Measurements from ENCODE around the gene OPN3. TPM values are rescaled to one million over a fixed set of nuclear protein-coding genes. Genes with fewer than 3 reads are reported as not detected.

OPN3 gene
- total RNA-seq, 1 donor from 2014 or later = 14.4 TPM

GRCh38 chr1:241627453-241628259, 12.5 kb downstream of the OPN3 start:
- peak; percentile 15 for TF ChIP-seq CTCF (IDR thresholded peaks at IDR 0.05; ENCODE audit: unreplicated experiment)
- H3K36me3 Mint-ChIP-seq = peaks cover 5% of the 10 kb centered on the region
- H3K4me3 Mint-ChIP-seq = no peak overlapping the region
- H3K27me3 Mint-ChIP-seq (ENCODE audit: low read depth) = no peaks in the 10 kb centered on the region
- H3K27ac Mint-ChIP-seq = no peak overlapping the region
- peaks cover 13% of the 10 kb centered on the region for H3K4me1 Mint-ChIP-seq
- DNase-seq (ENCODE audit: low spot score in 2 of 2, unreplicated experiment in 2 of 2) = no peak
- H3K9me3 Mint-ChIP-seq = no peaks in the 10 kb centered on the region

GRCh38 chr1:241624935-241625334, 15.2 kb downstream of the OPN3 start:
- Mint-ChIP-seq H3K4me1 (peaks cover 2% of the 10 kb centered on the region), H3K36me3 (peaks cover 6% of the 10 kb centered on the region), H3K27ac (no peak overlapping the region), H3K4me3 (no peak overlapping the region), H3K9me3 (no peaks in the 10 kb centered on the region), H3K27me3 (ENCODE audit: low read depth) (no peaks in the 10 kb centered on the region)
- no peak for TF ChIP-seq CTCF (IDR thresholded peaks at IDR 0.05; ENCODE audit: unreplicated experiment)
- no peak for DNase-seq (ENCODE audit: low spot score in 2 of 2, unreplicated experiment in 2 of 2)

GRCh38 chr1:241622669-241623068, 17.5 kb downstream of the OPN3 start:
- Mint-ChIP-seq H3K27ac (no peak overlapping the region), H3K9me3 (no peaks in the 10 kb centered on the region), H3K36me3 (peaks cover 6% of the 10 kb centered on the region), H3K4me3 (no peak overlapping the region), H3K4me1 (peaks cover 2% of the 10 kb centered on the region), H3K27me3 (ENCODE audit: low read depth) (no peaks in the 10 kb centered on the region)
- DNase-seq (ENCODE audit: low spot score in 2 of 2, unreplicated experiment in 2 of 2) = no peak
- TF ChIP-seq CTCF (IDR thresholded peaks at IDR 0.05; ENCODE audit: unreplicated experiment) = no peak

GRCh38 chr1:241617426-241617825, 22.7 kb downstream of the OPN3 start:
- TF ChIP-seq CTCF (IDR thresholded peaks at IDR 0.05; ENCODE audit: unreplicated experiment) = no peak
- DNase-seq (ENCODE audit: low spot score in 2 of 2, unreplicated experiment in 2 of 2) = no peak
- H3K27ac Mint-ChIP-seq = no peak overlapping the region
- H3K9me3 Mint-ChIP-seq = no peaks in the 10 kb centered on the region
- peaks cover 6% of the 10 kb centered on the region for H3K36me3 Mint-ChIP-seq
- no peaks in the 10 kb centered on the region for H3K4me1 Mint-ChIP-seq
- no peaks in the 10 kb centered on the region for H3K27me3 Mint-ChIP-seq (ENCODE audit: low read depth)
- H3K4me3 Mint-ChIP-seq = no peak overlapping the region

- no peaks in the 10 kb centered on the region for H3K36me3 Mint-ChIP-seq
- H3K4me3 Mint-ChIP-seq = no peak overlapping the region
- no peaks in the 10 kb centered on the region for H3K27me3 Mint-ChIP-seq (ENCODE audit: low read depth)
These were observed 24.9 kb downstream of the OPN3 start for GRCh38 chr1:241615043-241615974.

More at GRCh38 chr1:241615043-241615974, 24.9 kb downstream of the OPN3 start:
- no peaks in the 10 kb centered on the region for H3K9me3 Mint-ChIP-seq
- no peak for DNase-seq (ENCODE audit: low spot score in 2 of 2, unreplicated experiment in 2 of 2)
- H3K27ac Mint-ChIP-seq = no peak overlapping the region
- TF ChIP-seq CTCF (IDR thresholded peaks at IDR 0.05; ENCODE audit: unreplicated experiment) = no peak
- no peaks in the 10 kb centered on the region for H3K4me1 Mint-ChIP-seq
